ENCODE results near the gene PANK4.

GRCh38 chr1:2512862-2513421 lies 13.5 kb downstream of the PANK4 start:
- TF ChIP-seq POLR2A (IDR thresholded peaks at IDR 0.05; ENCODE audit: low read length) (no peak), GATA1 (IDR thresholded peaks at IDR 0.05; ENCODE audit: low read depth, low read length) (no peak)

Data from erythroblast (primary cell).